Common myeloid progenitor, CD34-positive (primary cell): ENCODE data around the gene COL27A1.

Source experiments
- CTCF ChIA-PET: fragments of 350-600 bp; sonication (Branson Sonifier 250); formaldehyde crosslinking; loops from one replicate; lab custom pipeline; 2021; ENCODE audit warnings: antibody characterized with exemption; lab: Charles Lee
- POLR2A ChIA-PET: fragments of 350-600 bp; sonication (Branson Sonifier 250); formaldehyde crosslinking; loops from one replicate; lab custom pipeline; 2021; ENCODE audit warnings: antibody characterized with exemption; lab: Charles Lee
- DNase-seq, 3 donors: peaks; one replicate each; pipeline versions ENCODE4 v3.0.0 to v3.0.0-alpha.2; 2013
- H3K27ac ChIP-seq, 2 experiments: 1 replicate in 1 of 2; 2 replicates in 1 of 2; pipeline ENCODE4 v1.7.0; 2013; ENCODE audit warnings: inconsistent platforms in 2 of 2, low read length in 2 of 2, mild to moderate bottlenecking in 2 of 2, low read depth in 1 of 2, moderate library complexity in 1 of 2; ENCODE audit not compliant: severe bottlenecking in 2 of 2, insufficient read depth in 1 of 2, poor library complexity in 1 of 2
- H3K27me3 ChIP-seq, 5 experiments: replicated peaks in 2 of 5; 1 replicate in 3 of 5; 2 replicates in 2 of 5; pipeline versions ENCODE4 v1.6.1 to v1.7.0; 2013; ENCODE audit warnings: low read length in 4 of 5, mild to moderate bottlenecking in 2 of 5, moderate library complexity in 2 of 5, inconsistent platforms in 1 of 5; ENCODE audit not compliant: insufficient read depth in 5 of 5, control insufficient read depth in 4 of 5
- H3K36me3 ChIP-seq, 4 experiments: 1 replicate in 2 of 4; 2 replicates in 2 of 4; pipeline versions ENCODE4 v1.6.1 to v1.7.0; 2013; ENCODE audit warnings: low read length in 3 of 4, control low read depth in 1 of 4, mild to moderate bottlenecking in 1 of 4; ENCODE audit not compliant: control insufficient read depth in 4 of 4, insufficient read depth in 4 of 4
- H3K4me1 ChIP-seq, 4 experiments: 1 replicate in 3 of 4; 2 replicates in 1 of 4; pipeline versions ENCODE4 v1.6.1 to v1.7.1; 2013; ENCODE audit warnings: low read length in 3 of 4, mild to moderate bottlenecking in 3 of 4, control low read depth in 1 of 4, inconsistent platforms in 1 of 4, moderate library complexity in 1 of 4; ENCODE audit not compliant: control insufficient read depth in 4 of 4, insufficient read depth in 4 of 4; ENCODE audit errors: control extremely low read depth in 1 of 4
- H3K4me3 ChIP-seq, 7 experiments: 1 replicate in 4 of 7; 2 replicates in 3 of 7; pipeline versions ENCODE4 v1.5.1 to v1.7.0; 2013; ENCODE audit warnings: mild to moderate bottlenecking in 7 of 7, low read length in 6 of 7, moderate library complexity in 6 of 7, inconsistent platforms in 2 of 7, low read depth in 2 of 7, control low read depth in 1 of 7; ENCODE audit not compliant: insufficient read depth in 4 of 7, control insufficient read depth in 1 of 7; ENCODE audit errors: extremely low read depth in 1 of 7
- H3K9me3 ChIP-seq, 5 experiments: 1 replicate in 4 of 5; 2 replicates in 1 of 5; pipeline versions ENCODE4 v1.6.1 to v1.7.1; 2013; ENCODE audit warnings: low read length in 4 of 5, mild to moderate bottlenecking in 2 of 5, inconsistent platforms in 1 of 5, low read depth in 1 of 5, moderate library complexity in 1 of 5; ENCODE audit not compliant: control insufficient read depth in 4 of 5, insufficient read depth in 2 of 5; ENCODE audit errors: control extremely low read depth in 1 of 5
- WGBS: methylation state at CpG from one replicate; pipeline ENCODE4 v1.1.5; 2013; ENCODE audit not compliant: insufficient coverage; 5-methylcytosine and 5-hydroxymethylcytosine counted together

The COL27A1 gene

GRCh38 chr9:114296338-114296737 lies 141.0 kb downstream of the COL27A1 start:
- Histone ChIP-seq H3K27me3 (no peaks in the 10 kb centered on the region), H3K4me1 (no peaks in the 10 kb centered on the region), H3K9me3 (peaks cover 0 to 21% (median 0%) of the 10 kb centered on the region in 5 experiments), H3K36me3 (no peaks in the 10 kb centered on the region), H3K27ac (no peak overlapping the region), H3K4me3 (no peak overlapping the region)
- WGBS, result no CpG with 5 or more reads among the region's 1 CpG
- DNase-seq, result no peak
- ChIA-PET CTCF (interaction anchor here (9.3 kb wide), 1 partner anchor 188 kb away, joined by 90 read pairs; no protein-coding TSS in a partner anchor), POLR2A (no interaction called here)

- Histone ChIP-seq H3K4me1 (no peaks in the 10 kb centered on the region), H3K27me3 (peaks cover 0 to 2% (median 0%) of the 10 kb centered on the region in 5 experiments), H3K27ac (no peak overlapping the region), H3K9me3 (peaks cover 0 to 20% (median 0%) of the 10 kb centered on the region in 5 experiments), H3K36me3 (no peaks in the 10 kb centered on the region), H3K4me3 (no peak overlapping the region)
- DNase-seq, result no peak
- WGBS, result 97% methylated on average over 13 of the region's 15 CpGs
- POLR2A ChIA-PET, result interaction anchor here (0.8 kb wide), 1 partner anchor 236 kb away, joined by 4 read pairs; no protein-coding TSS in a partner anchor
- CTCF ChIA-PET, result interaction anchor here (0.8 to 1.7 kb wide), 5 partner anchors 8 to 624 kb away, joined by 3 to 7 read pairs (median 4); no protein-coding TSS in a partner anchor
These were observed 144.2 kb downstream of the COL27A1 start for GRCh38 chr9:114299286-114300152.

- no peak overlapping the region for H3K4me3 ChIP-seq
- WGBS, result 100% methylated on average over 4 of the region's 4 CpGs
- ChIA-PET POLR2A (no interaction called here), CTCF (interaction anchor here (0.9 to 1.7 kb wide), 4 partner anchors 9 to 217 kb away, joined by 3 to 7 read pairs (median 6); no protein-coding TSS in a partner anchor)
- no peak for DNase-seq
- H3K9me3 ChIP-seq, result peaks cover 0 to 12% (median 0%) of the 10 kb centered on the region in 5 experiments
- no peaks in the 10 kb centered on the region for H3K4me1 ChIP-seq
- no peaks in the 10 kb centered on the region for H3K36me3 ChIP-seq
- no peak overlapping the region for H3K27ac ChIP-seq
- H3K27me3 ChIP-seq, result peaks cover 0 to 4% (median 0%) of the 10 kb centered on the region in 5 experiments
These were observed 145.0 kb downstream of the COL27A1 start for GRCh38 chr9:114300153-114300845.

- ChIA-PET POLR2A (no interaction called here), CTCF (interaction anchor here (1.4 kb wide), 1 partner anchor 218 kb away, joined by 7 read pairs; no protein-coding TSS in a partner anchor)
- no peak for DNase-seq
- Histone ChIP-seq H3K36me3 (no peaks in the 10 kb centered on the region), H3K9me3 (peaks cover 0 to 5% (median 0%) of the 10 kb centered on the region in 5 experiments), H3K4me1 (no peaks in the 10 kb centered on the region), H3K27ac (no peak overlapping the region), H3K4me3 (no peak overlapping the region), H3K27me3 (peaks cover 0 to 4% (median 0%) of the 10 kb centered on the region in 5 experiments)
- WGBS, result 98% methylated on average over 20 of the region's 31 CpGs
These were observed 145.8 kb downstream of the COL27A1 start for GRCh38 chr9:114300846-114301797.

- no peak for DNase-seq
- ChIA-PET CTCF (no interaction called here), POLR2A (no interaction called here)
- Histone ChIP-seq H3K27me3 (peaks cover 0 to 4% (median 0%) of the 10 kb centered on the region in 5 experiments), H3K4me1 (no peaks in the 10 kb centered on the region), H3K27ac (no peak overlapping the region), H3K36me3 (no peaks in the 10 kb centered on the region), H3K9me3 (peaks cover 0 to 1% (median 0%) of the 10 kb centered on the region in 5 experiments), H3K4me3 (no peak overlapping the region)
- WGBS, result 98% methylated on average over 12 of the region's 15 CpGs
These were observed 146.6 kb downstream of the COL27A1 start for GRCh38 chr9:114301798-114302565.

- ChIA-PET POLR2A (no interaction called here), CTCF (interaction anchor here (2.5 kb wide), 1 partner anchor 194 kb away, joined by 12 read pairs; no protein-coding TSS in a partner anchor)
- WGBS, result 90% methylated on average over 5 of the region's 6 CpGs
- no peak overlapping the region for H3K27ac ChIP-seq
- H3K9me3 ChIP-seq, result no peaks in the 10 kb centered on the region
- H3K27me3 ChIP-seq, result peaks cover 0 to 6% (median 0%) of the 10 kb centered on the region in 5 experiments
- H3K4me3 ChIP-seq, result no peak overlapping the region
- H3K36me3 ChIP-seq, result no peaks in the 10 kb centered on the region
- no peak for DNase-seq
- no peaks in the 10 kb centered on the region for H3K4me1 ChIP-seq
These were observed 147.4 kb downstream of the COL27A1 start for GRCh38 chr9:114302727-114303126.
